H9 (cell line): ENCODE data around the gene APBA3. TPM values are rescaled to one million over a fixed set of nuclear protein-coding genes. Genes with fewer than 3 reads are reported as not detected.

Experiments used
- DNase-seq: peaks from one replicate; pipeline ENCODE4 v3.0.0-alpha.2; 2017
- H2AFZ ChIP-seq: one replicate; pipeline ENCODE4 v1.6.1; 2013; ENCODE audit warnings: mild to moderate bottlenecking, low read length, control low read depth, moderate library complexity
- H2AK5ac ChIP-seq: 2 replicates; pipeline ENCODE4 v1.6.1; 2013; ENCODE audit warnings: low read length, control low read depth, mixed read lengths; ENCODE audit not compliant: insufficient read length
- H2BK120ac ChIP-seq: one replicate; pipeline ENCODE4 v1.6.1; 2013; ENCODE audit warnings: low read depth, mild to moderate bottlenecking, low read length, control low read depth, inconsistent platforms; ENCODE audit not compliant: poor library complexity, severe bottlenecking
- H2BK12ac ChIP-seq: 2 replicates; pipeline ENCODE4 v1.6.1; 2013; ENCODE audit warnings: low read length, control low read depth, mixed read lengths, low read depth; ENCODE audit not compliant: insufficient read length
- H2BK15ac ChIP-seq: 2 replicates; pipeline ENCODE4 v1.6.1; 2013; ENCODE audit warnings: low read depth, low read length, control low read depth
- H2BK20ac ChIP-seq: one replicate; pipeline ENCODE4 v1.6.1; 2013; ENCODE audit warnings: low read depth, mild to moderate bottlenecking, low read length, control low read depth, inconsistent platforms; ENCODE audit not compliant: poor library complexity, severe bottlenecking
- H2BK5ac ChIP-seq: 2 replicates; pipeline ENCODE4 v1.6.1; 2013; ENCODE audit warnings: low read length, control low read depth, mixed read lengths; ENCODE audit not compliant: insufficient read length
- H3K14ac ChIP-seq: 2 replicates; pipeline ENCODE4 v1.6.1; 2013; ENCODE audit warnings: low read length, control low read depth; ENCODE audit not compliant: insufficient read depth
- H3K18ac ChIP-seq: 2 replicates; pipeline ENCODE4 v1.6.1; 2013; ENCODE audit warnings: low read depth, mild to moderate bottlenecking, mixed read lengths, low read length, control low read depth; ENCODE audit not compliant: insufficient read length
- H3K23ac ChIP-seq: 2 replicates; pipeline ENCODE4 v1.6.1; 2013; ENCODE audit warnings: low read length, control low read depth, mixed read lengths, low read depth; ENCODE audit not compliant: insufficient read length
- H3K23me2 ChIP-seq: 2 replicates; pipeline ENCODE4 v1.6.1; 2013; ENCODE audit warnings: low read depth, mild to moderate bottlenecking, mixed read lengths, low read length, control low read depth; ENCODE audit not compliant: insufficient read length, poor library complexity, severe bottlenecking
- H3K27ac ChIP-seq: 2 replicates; pipeline ENCODE4 v1.5.1; 2013; ENCODE audit warnings: low read length, control low read depth, mixed read lengths, low read depth; ENCODE audit not compliant: insufficient read length
- H3K27me3 ChIP-seq: 2 replicates; pipeline ENCODE4 v1.6.1; 2013; ENCODE audit warnings: low read length, control low read depth, inconsistent platforms; ENCODE audit not compliant: insufficient read depth
- H3K4ac ChIP-seq: 2 replicates; pipeline ENCODE4 v1.6.1; 2013; ENCODE audit warnings: low read depth, mild to moderate bottlenecking, control low read depth, inconsistent platforms, low read length, moderate library complexity
- H3K4me1 ChIP-seq: 2 replicates; pipeline ENCODE4 v1.6.1; 2013; ENCODE audit warnings: low read length, control low read depth, inconsistent platforms; ENCODE audit not compliant: insufficient read depth
- H3K4me2 ChIP-seq: 2 replicates; pipeline ENCODE4 v1.6.1; 2013; ENCODE audit warnings: low read length, control low read depth, mixed read lengths; ENCODE audit not compliant: insufficient read length, insufficient read depth
- H3K56ac ChIP-seq: 2 replicates; pipeline ENCODE4 v1.6.1; 2013; ENCODE audit warnings: low read depth, mild to moderate bottlenecking, mixed read lengths, low read length, control low read depth; ENCODE audit not compliant: insufficient read length
- H3K79me1 ChIP-seq: 2 replicates; pipeline ENCODE4 v1.6.1; 2013; ENCODE audit warnings: low read depth, mild to moderate bottlenecking, moderate library complexity, low read length, control low read depth, inconsistent platforms; ENCODE audit not compliant: insufficient read depth, poor library complexity, severe bottlenecking
- H3K79me2 ChIP-seq: 2 replicates; pipeline ENCODE4 v1.6.1; 2013; ENCODE audit warnings: low read length, control low read depth, inconsistent platforms; ENCODE audit not compliant: insufficient read depth
- H3K9ac ChIP-seq: 2 replicates; pipeline ENCODE4 v1.6.1; 2013; ENCODE audit warnings: low read length, control low read depth, mixed read lengths; ENCODE audit not compliant: insufficient read length; ENCODE audit errors: extremely low read depth
- H3K9me3 ChIP-seq: one replicate; pipeline ENCODE4 v1.6.1; 2013; ENCODE audit warnings: low read depth, low read length, inconsistent platforms; ENCODE audit not compliant: control insufficient read depth
- H3T11ph ChIP-seq: one replicate; pipeline ENCODE4 v1.6.1; 2013; ENCODE audit warnings: mild to moderate bottlenecking, low read length, control low read depth, inconsistent platforms
- H4K20me1 ChIP-seq: one replicate; pipeline ENCODE4 v1.6.1; 2013; ENCODE audit not compliant: control insufficient read depth, insufficient read length, insufficient read depth
- H4K5ac ChIP-seq: 2 replicates; pipeline ENCODE4 v1.6.1; 2013; ENCODE audit warnings: low read depth, mild to moderate bottlenecking, mixed read lengths, low read length, control low read depth; ENCODE audit not compliant: insufficient read length
- H4K8ac ChIP-seq: replicated peaks from 2 replicates; pipeline ENCODE4 v1.6.1; 2013; ENCODE audit warnings: low read length, control low read depth, mixed read lengths, low read depth; ENCODE audit not compliant: insufficient read length
- H4K91ac ChIP-seq: 2 replicates; pipeline ENCODE4 v1.6.1; 2013; ENCODE audit warnings: low read depth, mild to moderate bottlenecking, moderate library complexity, mixed read lengths, low read length, control low read depth; ENCODE audit not compliant: insufficient read length
- H3K27ac Mint-ChIP-seq, 3 experiments: 2 replicates in 2 of 3; 3 replicates in 1 of 3; pipeline ENCODE4 v1.8.0; 2020 to 2021; ENCODE audit warnings: mixed read lengths in 3 of 3, mild to moderate bottlenecking in 1 of 3, moderate library complexity in 1 of 3
- H3K27me3 Mint-ChIP-seq: 2 replicates; pipeline ENCODE4 v1.8.0; 2021; ENCODE audit warnings: low read depth, mild to moderate bottlenecking, moderate library complexity, mixed read lengths
- H3K36me3 Mint-ChIP-seq, 3 experiments: 2 replicates in 2 of 3; 3 replicates in 1 of 3; pipeline ENCODE4 v1.8.0; 2020 to 2021; ENCODE audit warnings: low read depth in 3 of 3, mixed read lengths in 3 of 3; ENCODE audit not compliant: insufficient read depth in 1 of 3
- H3K4me1 Mint-ChIP-seq, 2 experiments: 2 replicates each; pipeline ENCODE4 v1.8.0; 2020; ENCODE audit warnings: mixed read lengths in 2 of 2
- H3K4me3 Mint-ChIP-seq, 2 experiments: 2 replicates in 1 of 2; 3 replicates in 1 of 2; pipeline ENCODE4 v1.8.0; 2020 to 2021; ENCODE audit warnings: mild to moderate bottlenecking in 2 of 2, mixed read lengths in 2 of 2, moderate library complexity in 1 of 2
- H3K9me3 Mint-ChIP-seq, 2 experiments: 2 replicates in 1 of 2; 3 replicates in 1 of 2; pipeline ENCODE4 v1.8.0; 2020; ENCODE audit warnings: mild to moderate bottlenecking in 2 of 2, mixed read lengths in 2 of 2, moderate library complexity in 1 of 2
- WGBS: extraction: QIAGEN DNeasy Blood & Tissue Kit; methylation state at CpG from one replicate; pipeline ENCODE4 v1.1.7; 2013; ENCODE audit warnings: missing lambda C conversion rate, low lambda C conversion rate, mixed read lengths; ENCODE audit not compliant: insufficient read length; ENCODE audit errors: extremely low coverage; 5-methylcytosine and 5-hydroxymethylcytosine counted together
- total RNA-seq: library from RNA; stranded (reverse); gene quantifications from 2 replicates; pipeline ENCODE4 v1.2.1, GENCODE V29; 2021
- TF ChIP-seq, protein P1 (sequence below): fragments of 200-600 bp; sonication (generic); conservative IDR thresholded peaks from 3 replicates; pipeline ENCODE4 v1.8.0; 2021; ENCODE audit warnings: antibody characterized with exemption, mild to moderate bottlenecking

APBA3 gene
- total RNA-seq, 1 experiment from 2014 or later, result 21.8 TPM

DNA sequence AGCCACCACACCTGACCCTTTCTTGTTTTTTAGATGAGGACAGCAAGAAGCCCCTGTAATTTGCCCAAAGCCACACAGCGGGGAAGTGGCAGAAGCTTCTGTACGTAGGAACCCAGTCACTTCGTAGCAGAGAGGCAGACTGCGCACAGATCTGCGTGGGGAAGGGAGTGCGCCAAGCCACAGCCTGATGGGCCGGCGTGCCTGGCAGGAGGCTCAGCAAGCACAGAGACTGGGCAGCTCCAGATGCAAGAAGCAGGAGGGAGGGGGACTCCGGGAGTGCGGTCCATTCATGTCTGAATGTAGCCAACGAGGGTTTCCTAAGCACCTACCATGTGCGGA lies 53.7 kb downstream of the APBA3 start:
- Histone ChIP-seq H3K4ac (no peak overlapping the region), H3K4me1 (no peaks in the 10 kb centered on the region; the same call in 1 of the 2 replicates), H3K18ac (no peak overlapping the region), H3K23me2 (no peaks in the 10 kb centered on the region), H3K79me1 (no peaks in the 10 kb centered on the region), H2AFZ (no peak overlapping the region), H2BK15ac (no peak overlapping the region), H4K8ac (no peak overlapping the region), H4K91ac (no peak overlapping the region), H3K79me2 (no peaks in the 10 kb centered on the region), H3T11ph (no peak overlapping the region), H3K9ac (no peak overlapping the region), H3K27ac (no peak overlapping the region), H3K9me3 (no peaks in the 10 kb centered on the region), H2AK5ac (no peak overlapping the region), H2BK12ac (no peak overlapping the region), H4K20me1 (no peaks in the 10 kb centered on the region), H2BK5ac (no peak overlapping the region), H3K4me2 (no peak overlapping the region), H3K23ac (no peak overlapping the region), H3K14ac (no peak overlapping the region; the same call in 1 of the 2 replicates), H3K27me3 (no peaks in the 10 kb centered on the region), H2BK20ac (no peak overlapping the region), H2BK120ac (no peak overlapping the region), H4K5ac (no peak overlapping the region), H3K56ac (no peak overlapping the region)
- peaks cover 7% of the 10 kb centered on the region for H3K27me3 Mint-ChIP-seq
- H3K4me3 Mint-ChIP-seq, result no peak overlapping the region
- no CpG with 5 or more reads among the region's 12 CpGs for WGBS
- H3K9me3 Mint-ChIP-seq, result no peaks in the 10 kb centered on the region
- peaks cover 8 to 20% of the 10 kb centered on the region in 2 experiments for H3K4me1 Mint-ChIP-seq
- no peak overlapping the region for H3K27ac Mint-ChIP-seq
- DNase-seq, result no peak
- H3K36me3 Mint-ChIP-seq, result no peaks in the 10 kb centered on the region
- TF ChIP-seq, protein P1, sequence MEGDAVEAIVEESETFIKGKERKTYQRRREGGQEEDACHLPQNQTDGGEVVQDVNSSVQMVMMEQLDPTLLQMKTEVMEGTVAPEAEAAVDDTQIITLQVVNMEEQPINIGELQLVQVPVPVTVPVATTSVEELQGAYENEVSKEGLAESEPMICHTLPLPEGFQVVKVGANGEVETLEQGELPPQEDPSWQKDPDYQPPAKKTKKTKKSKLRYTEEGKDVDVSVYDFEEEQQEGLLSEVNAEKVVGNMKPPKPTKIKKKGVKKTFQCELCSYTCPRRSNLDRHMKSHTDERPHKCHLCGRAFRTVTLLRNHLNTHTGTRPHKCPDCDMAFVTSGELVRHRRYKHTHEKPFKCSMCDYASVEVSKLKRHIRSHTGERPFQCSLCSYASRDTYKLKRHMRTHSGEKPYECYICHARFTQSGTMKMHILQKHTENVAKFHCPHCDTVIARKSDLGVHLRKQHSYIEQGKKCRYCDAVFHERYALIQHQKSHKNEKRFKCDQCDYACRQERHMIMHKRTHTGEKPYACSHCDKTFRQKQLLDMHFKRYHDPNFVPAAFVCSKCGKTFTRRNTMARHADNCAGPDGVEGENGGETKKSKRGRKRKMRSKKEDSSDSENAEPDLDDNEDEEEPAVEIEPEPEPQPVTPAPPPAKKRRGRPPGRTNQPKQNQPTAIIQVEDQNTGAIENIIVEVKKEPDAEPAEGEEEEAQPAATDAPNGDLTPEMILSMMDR, result no peak
